HG03159 (cell line): ENCODE results near the gene FOXA3.

ENCODE experiments used
- ATAC-seq: cut with Tn5 transposase; IDR thresholded peaks from one replicate; pipeline ENCODE4 v1.9.1; 2021; ENCODE audit warnings: mild to moderate bottlenecking, moderate library complexity; ENCODE audit not compliant: unreplicated experiment

FOXA3 gene

DNA sequence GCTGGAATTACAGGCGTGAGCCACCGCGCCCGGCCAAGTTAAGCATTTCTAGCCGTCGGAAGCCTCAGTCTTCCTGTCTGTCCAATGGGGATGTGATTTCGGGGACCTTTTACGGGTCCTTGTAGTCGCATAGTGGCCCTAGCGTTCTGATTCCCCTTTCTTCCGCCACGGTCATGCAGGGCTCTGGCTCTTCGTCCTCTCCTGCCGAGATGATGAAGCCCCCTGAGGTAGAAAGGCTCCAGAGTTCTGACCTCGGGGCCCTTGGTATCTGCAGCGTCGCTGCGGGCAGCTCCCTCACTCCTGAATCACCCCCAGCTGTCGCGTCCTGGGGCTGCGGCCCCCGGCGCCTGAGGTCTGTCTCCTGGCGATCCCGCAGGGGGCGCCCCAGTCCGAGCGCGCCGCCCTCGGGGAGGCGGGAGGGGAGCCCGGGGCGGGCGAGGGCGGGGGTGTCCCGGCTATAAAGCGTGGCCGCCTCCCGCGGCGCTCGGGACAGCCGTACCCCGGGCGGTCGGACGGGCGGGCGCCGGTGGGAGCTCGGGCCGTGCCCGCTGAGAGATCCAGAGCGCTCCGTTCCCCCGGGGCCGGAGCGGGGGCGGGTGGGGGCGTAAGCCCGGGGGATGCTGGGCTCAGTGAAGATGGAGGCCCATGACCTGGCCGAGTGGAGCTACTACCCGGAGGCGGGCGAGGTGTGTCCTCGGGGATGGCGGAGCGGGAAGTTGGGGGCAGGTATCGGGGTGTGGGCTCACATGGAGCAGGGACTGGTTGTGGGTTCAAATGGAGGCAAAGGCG lies at the start of gene FOXA3:
Gene FOXA3 (plus strand): TSS at position 487 of the 789 bp plus-strand sequence. CDS start 131 bp downstream, at position 618.
- ATAC-seq = no peak

DNA sequence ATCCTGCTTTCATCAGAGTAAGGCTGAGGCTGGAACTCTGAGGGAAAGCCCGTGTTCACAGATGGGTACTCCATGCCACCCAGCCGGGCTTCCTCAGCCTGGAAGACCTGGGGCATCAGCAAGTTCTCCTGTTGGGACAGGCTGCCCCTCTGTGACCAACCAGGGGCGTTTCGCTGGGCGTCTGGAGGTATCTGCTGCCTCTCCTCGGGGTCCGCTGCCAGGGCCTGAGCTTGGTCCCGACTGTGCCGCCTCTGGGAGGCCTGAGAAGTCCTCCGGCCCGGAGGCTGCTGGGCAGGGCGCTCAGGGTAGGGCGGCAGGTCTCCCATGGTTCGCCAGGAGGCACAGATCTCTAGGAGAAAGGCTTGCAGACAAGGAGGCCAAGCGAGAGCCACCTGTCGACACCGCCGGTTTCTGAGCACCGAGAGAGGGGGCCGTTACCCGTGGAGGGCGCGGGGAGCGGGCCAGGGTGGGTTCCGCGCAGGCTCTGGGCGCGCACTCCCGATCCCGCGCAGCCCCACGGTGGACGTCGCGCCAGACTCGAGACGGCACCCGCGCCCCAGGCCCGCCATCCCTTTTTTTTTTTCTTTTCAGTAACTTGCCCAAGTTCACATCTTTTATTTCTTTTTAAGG lies 49.2 kb upstream of the FOXA3 start, which contains the start of gene RSPH6A:
Gene RSPH6A (minus strand): TSS at position 458 of the 630 bp plus-strand sequence. CDS start 132 bp downstream, at position 326.
- no peak for ATAC-seq

DNA sequence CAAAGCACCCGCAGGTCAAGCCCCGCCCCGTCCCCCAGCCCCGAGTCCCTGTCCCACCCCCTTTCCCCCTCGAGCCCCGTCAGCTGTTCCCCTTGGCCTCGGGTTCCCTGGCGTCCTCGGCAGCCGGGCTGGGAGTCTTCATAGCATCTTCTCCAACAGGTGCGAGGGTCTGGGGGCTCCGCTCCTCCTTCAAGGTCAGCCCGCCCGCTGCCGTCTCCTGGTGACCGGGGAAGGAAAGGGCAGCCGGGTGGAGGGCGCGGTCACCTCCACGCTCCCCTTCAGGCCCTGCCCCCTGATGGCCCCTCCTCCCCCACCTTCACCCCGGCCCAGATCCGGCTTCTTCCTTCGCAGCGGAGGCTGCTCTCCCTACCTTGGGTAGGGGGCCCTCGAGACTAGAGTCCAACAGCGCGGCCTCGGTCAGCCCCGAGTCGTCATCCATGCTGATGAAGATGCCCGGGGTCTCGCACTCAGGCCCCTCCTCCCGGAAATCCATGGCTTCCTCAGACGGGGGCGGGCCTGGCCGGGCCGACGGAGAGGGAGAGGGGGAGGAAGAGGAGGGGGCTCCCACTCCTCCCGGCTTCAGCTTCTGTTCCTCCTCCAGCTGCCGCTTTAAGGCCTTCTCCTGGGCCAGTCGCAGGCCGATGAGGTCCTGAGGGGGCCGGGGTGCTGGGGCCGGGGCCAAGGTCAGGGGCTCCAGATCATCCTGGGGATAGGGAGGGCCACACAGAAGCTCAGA lies 48.5 kb upstream of the FOXA3 start:
- no peak for ATAC-seq

DNA sequence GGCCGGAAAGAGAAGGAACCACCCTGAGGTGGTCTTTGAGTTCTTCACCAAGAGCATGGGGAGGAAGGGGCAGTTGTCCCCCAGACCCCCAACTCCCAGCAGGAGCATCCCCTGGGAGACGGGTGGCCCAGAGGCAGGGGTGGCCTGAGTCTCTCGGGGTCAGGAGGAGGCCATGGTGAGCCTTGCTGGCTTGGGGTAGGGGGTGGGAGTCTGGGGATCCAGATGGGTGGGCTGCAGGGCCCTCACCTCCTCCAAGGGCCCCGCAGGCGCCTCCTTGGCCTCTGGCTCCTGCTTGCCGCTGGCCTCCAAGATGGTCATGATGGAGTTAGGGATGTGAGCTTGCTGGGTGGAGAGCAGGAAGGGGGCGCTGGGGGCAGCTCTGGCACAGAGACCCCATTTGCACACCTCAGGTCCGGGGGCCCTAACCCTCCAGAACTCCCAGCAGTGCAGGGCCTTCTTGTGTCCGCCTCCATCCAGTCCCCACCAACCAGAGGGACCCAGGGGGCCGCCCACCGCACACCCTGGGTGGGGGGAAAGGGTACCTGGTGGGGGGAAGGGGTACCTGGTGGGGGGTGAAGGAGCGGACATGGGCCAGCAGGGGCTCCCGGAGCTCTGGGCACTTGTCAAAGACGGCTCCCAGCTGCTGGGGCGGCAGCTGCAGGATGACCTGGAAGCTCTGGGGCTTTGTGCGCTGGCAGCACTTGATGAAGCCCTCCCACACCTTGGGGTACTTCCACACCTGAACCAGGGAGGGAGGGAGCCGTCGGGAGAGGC lies 47.7 kb upstream of the FOXA3 start:
- ATAC-seq = no peak

DNA sequence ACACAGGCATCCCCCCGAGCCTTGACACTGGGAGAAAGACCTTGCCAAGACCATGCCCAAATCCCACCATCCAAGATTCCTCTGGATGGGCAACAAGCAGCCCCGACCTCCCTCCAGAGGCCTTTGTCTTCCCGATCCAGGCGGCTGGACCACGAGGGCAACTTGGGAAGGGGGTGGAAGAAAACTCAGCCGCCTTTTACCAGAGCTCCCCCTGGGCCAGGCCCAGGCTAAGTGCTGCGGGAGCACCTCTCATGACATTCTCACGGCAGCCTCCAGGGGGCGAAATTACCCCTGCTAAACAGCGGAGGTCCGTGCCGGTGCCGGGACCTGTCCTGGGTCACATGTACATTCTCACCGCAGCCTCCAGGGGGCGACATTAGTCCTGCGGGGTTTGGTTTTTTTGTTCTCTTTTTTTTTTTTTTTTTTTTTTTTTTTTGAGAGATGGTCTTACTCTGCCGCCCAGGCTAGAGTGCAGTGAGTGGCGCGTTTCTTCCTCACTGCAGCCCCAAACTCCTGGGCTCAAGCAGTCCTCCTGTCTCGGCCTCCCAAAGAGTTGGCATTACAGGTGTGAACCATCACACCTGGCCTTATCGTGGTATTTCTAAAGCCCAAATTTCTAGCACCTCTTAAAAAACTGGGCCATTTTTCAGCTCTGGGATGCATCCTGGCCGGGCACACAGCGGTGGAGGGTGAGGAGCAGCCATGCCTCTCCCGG lies 47.0 kb upstream of the FOXA3 start:
- peak; percentile 87 for ATAC-seq

DNA sequence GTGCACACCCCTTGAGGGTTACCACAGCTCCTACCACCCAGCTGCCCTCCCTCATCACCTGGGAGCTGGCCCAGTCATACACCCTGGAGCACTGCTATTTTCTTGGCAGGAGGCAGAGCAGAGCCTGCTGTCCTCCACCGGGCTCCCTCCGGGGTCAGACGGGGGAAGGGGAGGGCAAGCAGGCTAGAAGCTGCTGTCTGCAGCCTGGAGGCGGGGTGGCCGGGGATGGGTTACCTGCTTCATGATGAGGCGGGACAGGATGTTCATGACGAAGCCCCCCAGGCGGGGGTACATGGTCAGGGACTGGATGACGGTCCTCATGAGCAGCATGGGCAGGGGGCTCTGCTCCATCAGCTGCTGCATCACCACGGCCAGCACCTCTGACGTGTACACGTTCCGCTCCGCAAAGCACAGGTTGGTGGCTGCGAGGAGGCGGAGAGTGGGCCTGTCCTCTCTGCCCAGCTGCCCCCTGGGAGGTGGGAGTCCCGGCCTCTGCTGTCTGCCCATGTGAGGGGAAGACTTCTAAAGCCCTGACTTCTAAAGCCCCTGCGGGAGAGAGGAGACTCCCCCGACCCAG lies 46.3 kb upstream of the FOXA3 start:
- ATAC-seq = no peak

DNA sequence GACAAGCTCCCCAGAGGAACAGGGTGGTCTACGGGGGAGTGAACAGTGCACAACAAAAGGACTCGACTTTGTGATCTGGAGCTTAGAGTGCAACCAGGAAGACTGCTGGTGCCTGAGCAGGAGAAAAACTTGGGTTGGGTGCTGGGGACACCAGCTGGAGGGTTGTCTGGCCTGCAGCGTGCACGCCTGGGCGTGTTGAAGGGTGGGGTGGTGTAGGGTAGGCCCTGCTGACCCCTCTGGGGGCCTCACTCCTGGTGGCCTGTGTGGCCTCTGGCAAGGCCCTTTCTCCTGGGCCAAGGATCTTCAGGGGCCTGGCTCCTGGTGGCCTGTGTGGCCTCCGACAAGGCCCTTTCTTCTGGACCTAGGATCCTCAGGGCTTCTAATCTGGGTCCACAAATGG lies 44.4 kb upstream of the FOXA3 start:
- no peak for ATAC-seq

DNA sequence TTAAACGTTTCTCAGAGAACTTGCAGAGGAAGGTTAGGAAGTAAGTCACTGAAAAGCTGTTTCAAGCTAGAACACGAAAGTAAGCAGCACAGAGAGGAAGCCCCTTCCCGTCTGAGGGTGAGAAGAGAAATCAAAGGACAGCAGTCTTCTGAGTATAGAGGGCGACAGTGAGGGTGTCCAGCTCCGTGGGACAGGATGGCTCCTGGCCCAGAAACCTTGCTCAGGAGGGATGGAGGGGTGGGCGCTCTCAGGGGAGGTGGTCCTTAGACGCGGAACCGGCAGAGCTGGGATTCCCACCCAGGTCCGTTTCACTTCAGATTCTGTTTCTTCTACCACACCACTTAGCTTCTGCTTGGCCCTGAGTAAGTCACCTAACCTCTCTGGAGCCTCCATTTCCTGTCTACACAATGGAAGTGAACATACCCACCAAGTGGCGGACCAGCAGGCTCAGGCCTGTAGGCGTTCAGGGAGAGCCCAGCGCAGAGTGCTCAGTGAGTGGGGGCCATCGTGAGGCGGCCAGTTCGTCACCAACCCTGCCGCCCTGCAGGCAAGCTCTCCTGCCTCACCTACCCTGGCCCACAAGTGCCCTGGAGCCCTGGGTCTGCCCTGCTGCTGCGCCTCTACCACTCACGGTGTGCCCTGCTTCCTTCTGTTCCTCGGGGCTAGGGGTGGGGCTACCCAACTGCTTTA lies 43.6 kb upstream of the FOXA3 start:
- ATAC-seq = no peak

DNA sequence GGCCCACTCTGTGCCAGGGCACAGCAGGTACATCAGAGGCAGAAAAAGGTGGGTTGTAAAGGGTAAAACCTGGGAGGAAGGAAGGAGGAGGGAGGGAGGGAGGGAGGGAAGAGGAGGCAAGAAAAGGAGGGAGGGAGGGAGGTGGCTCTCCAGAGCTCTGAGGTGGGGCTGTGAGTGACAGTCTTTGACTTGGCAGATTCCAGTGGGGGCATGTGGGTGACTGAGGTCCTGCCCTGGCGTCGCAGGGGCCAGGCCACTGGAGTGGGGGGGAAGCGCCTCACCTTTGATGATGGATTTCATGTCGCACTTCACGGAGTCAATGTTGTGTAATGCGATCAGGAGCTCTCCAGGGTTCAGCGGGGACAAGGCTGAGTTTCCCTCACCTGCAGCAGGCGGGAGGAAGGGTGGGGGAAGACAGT lies 43.0 kb upstream of the FOXA3 start:
- no peak for ATAC-seq

DNA sequence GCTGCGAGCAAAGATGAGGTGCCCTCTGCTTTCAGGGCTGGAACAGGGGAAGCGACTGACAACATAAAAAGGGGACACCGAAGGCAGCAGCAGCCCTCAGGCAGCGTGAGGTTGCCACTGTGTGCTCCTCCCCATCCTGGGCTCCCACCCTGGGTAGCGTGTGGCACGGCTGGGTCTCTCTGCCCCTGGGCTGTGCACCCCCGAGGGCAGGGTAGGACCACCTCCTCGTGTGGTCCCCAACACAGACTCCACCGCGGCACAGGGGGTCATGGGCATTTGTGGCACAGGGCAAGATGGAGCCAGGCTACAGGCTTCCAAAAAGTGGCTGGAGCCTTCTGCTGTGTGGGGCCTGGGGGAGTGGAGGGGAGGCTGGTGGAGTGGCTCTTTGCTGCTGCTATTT lies 42.6 kb upstream of the FOXA3 start:
- ATAC-seq = no peak

DNA sequence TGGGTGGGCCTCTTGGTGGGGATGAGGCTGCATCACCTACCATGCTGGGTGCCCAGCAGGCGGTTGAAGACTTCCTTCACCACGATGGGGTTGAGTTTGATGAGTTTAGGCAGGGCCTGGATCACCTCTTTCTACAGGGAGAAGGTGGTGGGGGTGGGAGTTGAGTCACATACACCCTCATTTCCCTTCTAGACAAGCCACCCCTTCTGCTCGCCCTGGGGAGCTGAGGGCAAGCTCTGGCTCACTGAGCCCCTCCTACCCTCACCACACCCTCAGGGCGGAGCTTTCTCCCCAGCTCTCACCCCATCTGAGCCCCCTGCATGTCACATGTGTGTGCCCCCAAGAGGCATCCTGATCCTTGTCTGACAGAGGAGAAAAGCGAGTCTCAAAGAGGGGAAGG lies 41.4 kb upstream of the FOXA3 start:
- ATAC-seq = no peak

DNA sequence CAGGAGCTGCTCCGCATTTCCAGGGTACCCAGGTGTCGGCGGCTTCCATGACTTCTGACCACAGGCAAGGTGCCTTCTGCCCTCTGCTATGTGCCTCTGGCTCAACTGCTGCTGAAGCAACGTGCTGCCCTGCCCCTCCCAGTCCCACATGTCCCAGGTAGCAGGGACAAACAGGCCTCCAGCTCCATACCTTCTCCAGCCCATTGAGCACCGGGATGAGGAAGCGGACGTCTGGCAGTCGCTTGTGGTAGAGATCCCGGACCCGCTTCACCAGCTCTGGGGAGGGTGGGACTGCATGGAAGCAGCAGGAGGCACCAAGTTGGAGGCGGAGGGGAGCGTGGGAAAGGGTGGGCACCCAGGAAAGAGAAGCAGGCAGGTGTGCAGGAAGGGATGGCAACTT lies 40.9 kb upstream of the FOXA3 start:
- ATAC-seq = no peak

DNA sequence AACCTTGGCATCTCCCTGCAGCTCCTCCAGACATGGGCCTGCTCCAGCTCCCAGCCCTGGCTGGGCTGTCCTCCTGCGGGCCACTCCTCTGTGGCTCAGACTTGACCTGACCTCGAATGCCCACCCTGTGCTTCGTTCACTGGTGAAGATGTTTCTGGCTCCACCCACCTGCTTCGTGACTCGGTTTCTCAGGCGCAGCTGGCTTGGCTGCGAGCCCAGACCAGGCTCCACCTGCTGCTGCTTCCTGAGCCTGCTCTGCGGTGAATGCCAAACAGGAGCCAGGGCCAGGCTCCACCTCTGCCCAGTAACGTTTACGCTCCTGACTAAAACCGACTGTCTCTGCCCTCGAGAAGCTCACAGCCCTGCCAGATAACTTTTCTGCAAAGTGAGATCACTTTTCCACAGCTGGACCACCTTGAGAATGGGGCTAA lies 40.1 kb upstream of the FOXA3 start:
- no peak for ATAC-seq

DNA sequence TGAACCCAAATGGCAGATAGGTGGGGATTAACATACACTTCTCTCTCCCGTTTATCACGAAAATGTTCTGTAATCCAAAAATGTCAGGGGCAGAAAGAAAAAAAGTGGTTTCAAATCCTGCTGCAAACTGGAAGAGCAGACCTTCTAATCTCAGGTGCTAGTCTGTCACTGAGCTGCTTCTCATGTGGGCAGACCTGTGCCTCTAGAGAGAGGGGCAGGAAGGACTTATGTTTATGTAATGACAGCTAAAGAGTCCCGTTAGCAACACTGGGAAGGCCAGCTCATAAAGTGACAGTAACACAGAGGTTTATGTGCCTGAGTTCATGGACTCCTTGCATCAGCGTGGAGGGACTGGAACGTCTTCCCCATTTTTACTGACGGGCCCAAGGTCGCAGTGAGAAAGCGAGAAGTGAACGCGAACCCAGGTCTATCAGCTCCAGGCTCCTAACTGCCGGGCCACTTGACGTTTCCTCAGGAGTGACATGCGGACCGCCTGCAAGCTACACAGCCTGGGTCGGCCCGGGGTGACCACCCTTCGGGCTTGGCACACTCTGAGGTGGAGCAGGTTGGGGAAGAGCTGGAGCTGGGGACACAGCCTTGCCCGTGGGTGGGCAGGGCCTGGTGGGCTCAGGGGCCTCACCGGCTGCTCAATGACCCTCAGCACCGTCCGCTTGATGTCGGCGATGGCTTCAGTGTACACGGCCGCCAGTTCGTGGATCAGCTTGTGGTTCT lies 39.4 kb upstream of the FOXA3 start:
- no peak for ATAC-seq

DNA sequence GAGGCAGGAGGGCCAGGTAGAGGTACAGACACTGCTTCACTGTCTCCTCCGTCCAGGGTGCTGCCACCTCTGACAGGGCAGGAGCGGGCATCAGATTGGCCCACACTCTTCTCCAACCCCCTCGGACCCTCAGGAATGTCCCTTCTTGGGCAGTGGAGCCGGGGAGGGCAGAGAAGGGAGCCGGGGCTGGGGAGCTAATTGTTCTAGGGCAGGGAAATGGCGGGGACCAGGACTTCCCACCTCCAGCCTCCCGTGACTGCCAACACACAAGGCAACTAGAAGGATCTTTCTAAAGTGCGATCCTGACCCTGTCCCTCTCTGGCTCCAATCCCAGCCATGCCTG lies 38.9 kb upstream of the FOXA3 start:
- no peak for ATAC-seq

DNA sequence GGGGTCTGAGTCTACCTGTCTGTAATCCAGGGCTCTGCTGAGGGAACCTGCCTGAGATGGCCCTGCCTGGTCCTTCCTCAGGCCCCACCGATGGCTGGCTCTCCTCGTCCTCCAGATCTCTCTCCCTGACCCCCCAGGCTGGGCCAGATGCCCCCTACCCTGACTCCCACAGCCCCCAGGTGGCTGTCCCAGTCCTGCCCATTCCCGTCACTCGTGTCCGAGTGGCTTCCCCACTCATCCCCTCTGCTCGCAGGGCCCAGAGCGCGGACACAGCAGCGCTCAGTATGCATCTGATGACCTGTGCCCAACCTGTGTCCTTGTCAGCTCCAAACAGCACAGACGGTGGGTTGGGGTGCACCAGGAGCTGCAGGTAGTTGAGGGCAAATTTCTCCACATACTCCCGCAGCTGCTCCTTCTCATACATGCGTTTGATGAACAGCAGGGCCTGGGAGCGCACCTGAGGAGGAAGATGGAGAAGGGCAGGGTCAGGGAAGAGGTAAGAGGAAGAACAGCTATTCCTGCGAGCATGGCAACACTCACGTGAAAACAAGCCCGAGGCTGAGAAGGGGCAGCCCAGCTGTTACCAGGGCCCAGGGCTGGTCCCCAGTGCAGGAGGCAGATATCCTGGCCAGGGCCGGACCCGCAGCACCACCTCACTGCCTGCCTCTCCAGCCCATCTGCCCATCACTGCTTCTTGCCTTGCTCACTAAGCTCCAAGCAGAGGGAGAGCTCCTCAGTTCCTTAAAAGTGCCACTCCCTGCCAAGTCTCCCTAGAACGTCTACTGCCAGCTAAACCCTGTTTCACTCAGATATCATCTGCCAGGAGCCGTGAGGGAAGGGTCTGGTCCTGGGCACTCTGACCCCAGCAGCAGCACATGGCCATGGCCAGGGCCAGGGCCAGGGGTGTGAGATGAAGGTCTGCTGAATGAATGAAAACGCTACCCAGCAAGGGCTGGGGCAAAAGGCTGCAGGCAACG lies 37.9 kb upstream of the FOXA3 start:
- no peak for ATAC-seq

DNA sequence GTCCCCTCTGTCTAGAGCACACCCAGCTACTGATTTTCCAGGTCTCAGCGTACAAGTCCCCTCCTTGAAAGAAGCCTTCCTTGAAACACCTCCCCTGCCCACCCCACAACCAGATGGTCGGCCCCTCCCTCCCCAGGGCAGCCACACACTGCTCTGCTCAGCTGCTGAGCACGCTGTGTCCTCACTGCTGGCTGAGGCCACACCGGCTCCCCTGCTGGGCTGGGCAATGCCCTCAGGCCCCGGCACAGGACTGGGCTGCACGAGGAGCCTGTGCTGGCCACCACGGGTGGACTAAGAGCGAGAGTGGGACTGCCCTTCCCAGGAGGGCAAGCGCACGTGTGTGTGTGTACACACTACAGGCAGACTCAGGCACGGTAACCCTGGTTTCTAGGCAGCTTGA lies 37.2 kb upstream of the FOXA3 start:
- ATAC-seq = no peak
